Hepatocyte (in vitro differentiated cells): Measurements from ENCODE around the gene RP9. TPM values are rescaled to one million over a fixed set of nuclear protein-coding genes. Genes with fewer than 3 reads are reported as not detected.
A peak's percentile ranks its signal among the peaks of the same experiment; 100 is the strongest.

Source experiments
- DNase-seq: peaks from one replicate; pipeline ENCODE4 v3.0.0-alpha.2; 2016; ENCODE audit warnings: low spot score
- H2AFZ ChIP-seq: fragments of 200-600 bp; sonication (generic); 2 replicates; pipeline ENCODE4 v1.6.0; 2016; ENCODE audit warnings: antibody characterized with exemption, mild to moderate bottlenecking
- H3K27ac ChIP-seq: fragments of 200-600 bp; sonication (generic); 2 replicates; pipeline ENCODE4 v1.5.1; 2016; ENCODE audit warnings: mild to moderate bottlenecking
- H3K27me3 ChIP-seq: fragments of 200-600 bp; sonication (generic); 2 replicates; pipeline ENCODE4 v1.6.1; 2016
- H3K36me3 ChIP-seq: fragments of 200-600 bp; sonication (generic); replicated peaks from 2 replicates; pipeline ENCODE4 v1.5.1; 2016; ENCODE audit warnings: low read depth; ENCODE audit not compliant: insufficient read depth
- H3K4me1 ChIP-seq: fragments of 200-600 bp; sonication (generic); 2 replicates; pipeline ENCODE4 v1.5.1; 2016; ENCODE audit warnings: mild to moderate bottlenecking, moderate library complexity; ENCODE audit not compliant: insufficient read depth
- H3K4me2 ChIP-seq: fragments of 200-600 bp; sonication (generic); 2 replicates; pipeline ENCODE4 v1.6.0; 2016
- H3K4me3 ChIP-seq: fragments of 200-600 bp; sonication (generic); 2 replicates; pipeline ENCODE4 v1.5.1; 2016; ENCODE audit warnings: mild to moderate bottlenecking
- H3K79me2 ChIP-seq: fragments of 200-600 bp; sonication (generic); 2 replicates; pipeline ENCODE4 v1.6.0; 2017; ENCODE audit warnings: mild to moderate bottlenecking
- H3K9me2 ChIP-seq: fragments of 200-600 bp; sonication (generic); replicated peaks from 2 replicates; pipeline ENCODE4 v1.6.0; 2017; ENCODE audit warnings: mild to moderate bottlenecking; ENCODE audit not compliant: insufficient read depth
- H3K9me3 ChIP-seq: fragments of 200-600 bp; sonication (generic); 2 replicates; pipeline ENCODE4 v1.5.1; 2016; ENCODE audit warnings: low read depth, mild to moderate bottlenecking
- H4K20me1 ChIP-seq: fragments of 200-600 bp; sonication (generic); 2 replicates; pipeline ENCODE4 v1.6.0; 2016; ENCODE audit warnings: mild to moderate bottlenecking; ENCODE audit not compliant: insufficient read depth, poor library complexity, severe bottlenecking
- CTCF ChIP-seq: fragments of 200-600 bp; sonication (generic); IDR thresholded peaks from 2 replicates; pipeline ENCODE4 v1.5.1; 2016; ENCODE audit warnings: antibody characterized with exemption, mild to moderate bottlenecking; ENCODE audit not compliant: poor library complexity
- EZH2 ChIP-seq: fragments of 200-600 bp; sonication (generic); IDR thresholded peaks from 2 replicates; pipeline ENCODE4 v1.6.1; 2016; ENCODE audit warnings: antibody characterized with exemption, mild to moderate bottlenecking, borderline replicate concordance
- EZH2phosphoT487 ChIP-seq: fragments of 200-600 bp; sonication (generic); IDR thresholded peaks from one replicate; pipeline ENCODE4 v1.6.1; 2018; ENCODE audit warnings: antibody characterized with exemption, mild to moderate bottlenecking, low read depth, moderate library complexity; ENCODE audit not compliant: unreplicated experiment, severe bottlenecking
- WGBS: methylation state at CpG from one replicate; pipeline ENCODE4 v1.1.6; 2016; ENCODE audit warnings: low lambda C conversion rate; ENCODE audit errors: missing lambda C conversion rate; 5-methylcytosine and 5-hydroxymethylcytosine counted together
- polyA plus RNA-seq: library from polyadenylated mRNA; unstranded; fragments of >200 nt; fragmentation: Nextera tagmentation; extraction: Ambion mirVana; gene quantifications from 2 replicates; pipeline ENCODE4 v1.2.1, GENCODE V29; 2016
- total RNA-seq: library from RNA; depleted of rRNA; stranded (reverse); fragments of >200 nt; gene quantifications from 2 replicates; pipeline ENCODE4 v1.2.3, GENCODE V29; 2014

Gene RP9
- total RNA-seq (7.9 and 12.5 TPM in 2 replicates), polyA plus RNA-seq (18.0 and 18.7 TPM in 2 replicates)

GRCh38 chr7:33109005-33109757 lies at the start of gene RP9:
RP9 (minus strand) TSS chr7:33109404; CDS start chr7:33109372, 32 bp downstream.
- Histone ChIP-seq H3K4me3 (peak within 1 kb of the TSS; percentile 96), H3K4me2 (peak within 1 kb of the TSS; percentile 89), H3K36me3 (no peaks in the 10 kb centered on the region), H4K20me1 (peaks cover 24% of the 10 kb centered on the region), H2AFZ (peak within 1 kb of the TSS; percentile 99), H3K27ac (peak within 1 kb of the TSS; percentile 90), H3K27me3 (no peaks in the 10 kb centered on the region), H3K4me1 (peaks cover 11% of the 10 kb centered on the region), H3K9me2 (no peaks in the 10 kb centered on the region), H3K9me3 (no peaks in the 10 kb centered on the region), H3K79me2 (peaks cover 48% of the 10 kb centered on the region)
- DNase-seq: peak; percentile 91
- WGBS: 0% methylated on average over 22 of the region's 100 CpGs
- TF ChIP-seq CTCF (peak; percentile 64), EZH2 (no peak)

- no peaks in the 10 kb centered on the region for H4K20me1 ChIP-seq
- no peaks in the 10 kb centered on the region for H3K27me3 ChIP-seq
- peaks cover 4% of the 10 kb centered on the region for H3K4me1 ChIP-seq
- no peaks in the 10 kb centered on the region for H3K36me3 ChIP-seq
- no peaks in the 10 kb centered on the region for H3K79me2 ChIP-seq
- H3K27ac ChIP-seq: peak overlapping the region; percentile 46
- H3K9me2 ChIP-seq: no peaks in the 10 kb centered on the region
- no peaks in the 10 kb centered on the region for H3K9me3 ChIP-seq
- no peak for DNase-seq
- WGBS: 52% methylated on average over 2 of the region's 2 CpGs
- H3K4me3 ChIP-seq: no peak overlapping the region
- H2AFZ ChIP-seq: no peak overlapping the region
- H3K4me2 ChIP-seq: no peak overlapping the region
- TF ChIP-seq CTCF: no peak
- no peak for TF ChIP-seq EZH2
- TF ChIP-seq EZH2phosphoT487: no peak
Measured at GRCh38 chr7:33157781-33158180, 48.6 kb upstream of the RP9 start.

GRCh38 chr7:33157311-33157710 lies 48.1 kb upstream of the RP9 start:
- no peaks in the 10 kb centered on the region for H3K36me3 ChIP-seq
- no peak overlapping the region for H3K4me3 ChIP-seq
- no peak overlapping the region for H3K4me2 ChIP-seq
- H4K20me1 ChIP-seq: no peaks in the 10 kb centered on the region
- peaks cover 4% of the 10 kb centered on the region for H3K4me1 ChIP-seq
- WGBS: 23% methylated on average over 1 of the region's 1 CpG
- H3K9me3 ChIP-seq: no peaks in the 10 kb centered on the region
- no peak for DNase-seq
- H3K27ac ChIP-seq: peak overlapping the region; percentile 57
- H2AFZ ChIP-seq: no peak overlapping the region
- TF ChIP-seq EZH2: no peak
- TF ChIP-seq CTCF: no peak
- no peak for TF ChIP-seq EZH2phosphoT487
- no peaks in the 10 kb centered on the region for H3K79me2 ChIP-seq
- no peaks in the 10 kb centered on the region for H3K27me3 ChIP-seq
- no peaks in the 10 kb centered on the region for H3K9me2 ChIP-seq
